ENCODE data around the gene ACAA2.
"Not testable (repeated sequence)": the region's sequence is repeated elsewhere in the genome, so short reads cannot be mapped to it uniquely, and the experiment has no call there.

The ACAA2 gene

GRCh38 chr18:49817947-49818346 lies 4.6 kb upstream of the ACAA2 start:
- in situ Hi-C loops (cut with HindIII; ENCODE audit: low sequenced_read_pairs), result no loop called here
- H3K4me3 ChIP-seq (ENCODE audit: low read depth, low read length), result no peak overlapping the region
- no peak for TF ChIP-seq CTCF (IDR thresholded peaks at IDR 0.05; ENCODE audit: low read depth, low read length, missing control alignments)
- no peak for DNase-seq (ENCODE audit: low read depth)

DNA sequence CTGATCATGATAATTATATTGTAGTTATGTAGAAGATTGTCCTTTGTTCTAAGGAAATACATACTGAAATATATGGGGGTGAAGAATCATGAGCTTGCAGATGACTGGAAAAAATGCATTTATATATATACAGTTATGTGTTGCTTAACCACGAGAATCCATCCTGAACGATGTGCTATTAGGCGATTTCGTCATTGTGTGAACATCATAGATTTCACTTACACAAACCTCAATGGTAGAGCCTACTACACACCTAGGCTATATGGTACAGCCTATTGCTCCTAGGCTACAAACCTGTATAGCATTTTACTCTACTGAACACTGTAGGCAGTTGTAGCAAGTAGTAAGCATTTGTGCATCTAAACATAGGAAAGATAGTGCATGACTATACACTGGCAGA lies 2.6 kb upstream of the ACAA2 start:
- no peak for DNase-seq (ENCODE audit: low read depth)
- in situ Hi-C loops (cut with HindIII; ENCODE audit: low sequenced_read_pairs), result no loop called here
- H3K4me3 ChIP-seq (ENCODE audit: low read depth, low read length), result no peak overlapping the region
- TF ChIP-seq CTCF (IDR thresholded peaks at IDR 0.05; ENCODE audit: low read depth, low read length, missing control alignments), result no peak

DNA sequence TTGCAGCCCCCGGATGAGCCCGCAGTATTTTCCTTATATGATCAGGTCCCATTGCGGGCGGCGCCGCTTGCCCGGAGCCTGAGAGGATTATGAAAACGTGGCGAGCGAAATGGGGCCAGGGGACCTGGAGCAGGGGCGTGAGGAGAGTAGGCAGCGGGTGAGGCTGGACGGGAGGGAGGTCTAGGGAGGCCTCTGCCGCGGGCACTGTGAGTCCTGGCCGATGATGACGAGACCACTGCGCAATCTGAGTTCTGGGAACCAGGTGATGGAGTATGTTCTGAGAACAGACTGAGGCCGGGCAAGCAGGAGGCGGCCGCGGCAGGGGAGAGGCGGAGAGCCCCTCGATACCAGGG lies 790 bp upstream of the ACAA2 start:
- no peak for TF ChIP-seq CTCF (IDR thresholded peaks at IDR 0.05; ENCODE audit: low read depth, low read length, missing control alignments)
- no peak for DNase-seq (ENCODE audit: low read depth)
- in situ Hi-C loops (cut with HindIII; ENCODE audit: low sequenced_read_pairs), result no loop called here
- H3K4me3 ChIP-seq (ENCODE audit: low read depth, low read length), result peak overlapping the region; percentile 60

GRCh38 chr18:49813069-49813318 lies 339 bp downstream of the ACAA2 start:
- in situ Hi-C loops (cut with HindIII; ENCODE audit: low sequenced_read_pairs), result no loop called here
- H3K4me3 ChIP-seq (ENCODE audit: low read depth, low read length), result peak overlapping the region; percentile 60
- TF ChIP-seq CTCF (IDR thresholded peaks at IDR 0.05; ENCODE audit: low read depth, low read length, missing control alignments), result no peak
- no peak for DNase-seq (ENCODE audit: low read depth)

DNA sequence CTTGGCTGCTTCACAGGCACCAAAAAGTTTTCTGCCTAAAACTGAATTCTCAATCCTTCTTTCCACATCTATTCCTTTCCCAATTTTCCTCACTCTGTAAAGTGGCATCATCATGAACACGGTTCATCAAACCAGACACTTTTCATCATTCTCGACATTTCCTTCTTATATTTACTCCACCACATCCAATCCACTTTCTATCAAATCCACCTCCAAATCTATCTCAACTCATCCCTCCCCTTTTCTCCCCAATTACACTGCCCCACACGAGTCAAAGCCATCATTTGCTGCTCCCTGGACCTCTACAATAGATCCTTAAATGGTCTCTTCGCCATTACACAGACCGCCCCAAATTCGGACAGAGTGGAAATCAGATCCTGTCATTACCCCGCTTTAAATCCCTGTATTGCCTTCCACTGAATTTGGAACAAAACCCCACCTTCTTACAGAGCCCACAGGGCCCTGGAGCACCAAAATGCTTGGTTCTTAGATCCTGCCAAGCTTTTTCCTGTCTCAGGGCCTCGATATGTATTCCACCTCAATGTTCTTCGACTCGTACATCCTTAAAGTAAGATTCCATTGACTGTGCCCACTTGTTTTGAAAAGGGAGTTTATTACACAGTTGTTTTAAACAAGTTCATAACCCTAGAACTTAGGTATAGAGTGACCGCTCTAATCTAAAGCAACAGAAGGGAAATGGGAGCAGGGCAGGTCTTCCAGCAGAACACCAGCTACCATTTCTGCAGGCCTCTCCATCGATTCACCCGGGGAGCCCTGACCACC lies 856 bp downstream of the ACAA2 start:
- in situ Hi-C loops (cut with HindIII; ENCODE audit: low sequenced_read_pairs), result no loop called here
- no peak for TF ChIP-seq CTCF (IDR thresholded peaks at IDR 0.05; ENCODE audit: low read depth, low read length, missing control alignments)
- no peak for DNase-seq (ENCODE audit: low read depth)
- peak overlapping the region; percentile 60 for H3K4me3 ChIP-seq (ENCODE audit: low read depth, low read length)

DNA sequence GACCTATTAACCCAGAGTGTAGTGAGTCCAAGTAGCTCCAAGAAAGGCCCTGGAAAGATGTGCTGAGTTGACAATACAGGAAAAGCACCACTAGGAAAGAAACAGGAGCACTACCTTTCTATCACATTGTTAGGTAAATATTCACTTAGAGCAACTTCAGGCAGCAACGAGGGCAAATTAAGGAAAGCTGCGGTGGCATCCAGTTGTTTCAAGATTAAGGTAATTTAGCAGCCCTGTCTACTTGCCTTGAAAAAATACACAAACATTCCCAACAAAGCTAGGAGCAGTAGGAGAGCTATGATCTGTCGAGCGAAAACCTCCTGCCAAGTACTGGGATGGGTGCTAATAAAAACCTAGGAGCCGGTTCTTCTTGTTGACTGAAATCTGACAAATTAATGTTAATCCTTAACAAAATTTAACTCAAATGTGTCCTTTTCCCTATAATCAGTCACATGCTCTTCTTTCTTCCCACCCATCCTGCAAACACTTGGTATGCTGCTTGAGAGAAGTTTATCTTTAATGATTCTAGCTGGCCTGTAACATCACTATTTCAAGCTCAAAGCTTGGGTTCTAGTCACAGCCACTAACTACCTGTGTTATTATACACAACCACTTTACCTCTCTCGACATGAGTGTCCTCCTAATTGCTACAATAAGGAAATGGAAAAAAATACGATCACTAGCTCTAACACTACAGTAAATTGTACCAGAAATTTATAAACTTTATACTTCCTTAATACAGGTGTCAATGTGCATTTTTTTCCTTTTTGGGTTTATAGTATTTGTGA lies 2.0 kb downstream of the ACAA2 start:
- DNase-seq (ENCODE audit: low read depth), result no peak
- no peak for TF ChIP-seq CTCF (IDR thresholded peaks at IDR 0.05; ENCODE audit: low read depth, low read length, missing control alignments)
- in situ Hi-C loops (cut with HindIII; ENCODE audit: low sequenced_read_pairs), result no loop called here
- H3K4me3 ChIP-seq (ENCODE audit: low read depth, low read length), result no peak overlapping the region

GRCh38 chr18:49808553-49809191 lies 4.7 kb downstream of the ACAA2 start:
- in situ Hi-C loops (cut with HindIII; ENCODE audit: low sequenced_read_pairs); H3K4me3 ChIP-seq (ENCODE audit: low read depth, low read length); DNase-seq (ENCODE audit: low read depth): not testable (repeated sequence)

Data from astrocyte of the cerebellum (primary cell).